SU-DHL-6 (cell line): Measurements from ENCODE around the gene BCAP31.
"Not testable (repeated sequence)": the region's sequence is repeated elsewhere in the genome, so short reads cannot be mapped to it uniquely, and the experiment has no call there.

Experiments used
- H2AFZ ChIP-seq: fragments of 200-600 bp; sonication (generic); 2 replicates; pipeline ENCODE4 v1.6.1; 2014; ENCODE audit warnings: low read depth, mild to moderate bottlenecking, moderate library complexity, mixed read lengths, antibody characterized with exemption, low read length; ENCODE audit not compliant: severe bottlenecking
- H3F3A ChIP-seq: fragments of 200-600 bp; shearing (Covaris generic); 2 replicates; pipeline ENCODE4 v1.6.0; 2016; ENCODE audit warnings: antibody characterized with exemption, mild to moderate bottlenecking; ENCODE audit not compliant: insufficient read depth
- H3K27ac ChIP-seq: fragments of 200-600 bp; sonication (generic); 2 replicates; pipeline ENCODE4 v1.5.1; 2016; ENCODE audit warnings: low read depth, mild to moderate bottlenecking, low read length, moderate library complexity, mixed read lengths
- H3K27me3 ChIP-seq: fragments of 200-600 bp; sonication (generic), shearing (Covaris generic); 2 replicates; pipeline ENCODE4 v1.6.0; 2014; ENCODE audit warnings: mild to moderate bottlenecking, low read length
- H3K36me3 ChIP-seq: fragments of 200-600 bp; sonication (generic); 2 replicates; pipeline ENCODE4 v1.6.1; 2014; ENCODE audit warnings: mild to moderate bottlenecking, low read length, mixed read lengths
- H3K4me2 ChIP-seq: fragments of 300-600, 200-600 bp; shearing (Covaris generic), sonication (generic); 2 replicates; pipeline ENCODE4 v1.6.0; 2014; ENCODE audit warnings: low read length, low read depth, mild to moderate bottlenecking; ENCODE audit not compliant: poor library complexity, severe bottlenecking
- H3K4me3 ChIP-seq: fragments of 200-600 bp; sonication (generic); 2 replicates; pipeline ENCODE4 v1.5.1; 2014; ENCODE audit warnings: antibody characterized with exemption, low read length, mild to moderate bottlenecking, mixed read lengths; ENCODE audit not compliant: insufficient read depth, poor library complexity, severe bottlenecking
- H3K79me2 ChIP-seq: fragments of 200-600 bp; sonication (generic); 2 replicates; pipeline ENCODE4 v1.6.1; 2014; ENCODE audit warnings: mild to moderate bottlenecking, low read length, moderate library complexity; ENCODE audit not compliant: insufficient read depth
- H3K9ac ChIP-seq: fragments of 200-600 bp; sonication (generic); 2 replicates; pipeline ENCODE4 v1.7.0; 2014; ENCODE audit warnings: mild to moderate bottlenecking, low read length
- H3K9me2 ChIP-seq: fragments of 200-600 bp; sonication (generic); replicated peaks from 2 replicates; pipeline ENCODE4 v1.6.1; 2014; ENCODE audit warnings: low read length; ENCODE audit not compliant: insufficient read depth
- H3K9me3 ChIP-seq: fragments of 200-600 bp; sonication (generic); 2 replicates; pipeline ENCODE4 v1.6.1; 2014; ENCODE audit warnings: low read length, mixed read lengths; ENCODE audit not compliant: insufficient read depth
- H4K20me1 ChIP-seq: fragments of 200-600 bp; sonication (generic); 2 replicates; pipeline ENCODE4 v1.6.1; 2014; ENCODE audit warnings: low read depth, mild to moderate bottlenecking, antibody characterized with exemption, low read length, moderate library complexity, mixed read lengths
- CTCF ChIP-seq: fragments of 200-600 bp; sonication (generic); IDR thresholded peaks from one replicate; pipeline ENCODE4 v1.5.1; 2017; ENCODE audit warnings: antibody characterized with exemption, mild to moderate bottlenecking, low read length, moderate library complexity; ENCODE audit not compliant: insufficient read depth, poor library complexity, severe bottlenecking
- EZH2phosphoT487 ChIP-seq: fragments of 200-600 bp; sonication (generic), shearing (Covaris generic); conservative IDR thresholded peaks from 2 replicates; pipeline ENCODE4 v1.6.1; 2018; ENCODE audit warnings: mild to moderate bottlenecking, antibody characterized with exemption, low read length, moderate library complexity, mixed read lengths

BCAP31 gene

GRCh38 chrX:153692003-153692402, 32.2 kb downstream of the BCAP31 start:
- no peak overlapping the region for H3K4me3 ChIP-seq
- H3K9ac ChIP-seq, result no peak overlapping the region
- no peaks in the 10 kb centered on the region for H3K9me3 ChIP-seq
- H3K27me3 ChIP-seq, result no peaks in the 10 kb centered on the region
- no peak overlapping the region for H3K4me2 ChIP-seq
- H3K9me2 ChIP-seq, result no peaks in the 10 kb centered on the region
- no peaks in the 10 kb centered on the region for H3F3A ChIP-seq
- no peak for TF ChIP-seq EZH2phosphoT487
- no peak overlapping the region for H2AFZ ChIP-seq
- no peaks in the 10 kb centered on the region for H4K20me1 ChIP-seq
- H3K27ac ChIP-seq, result no peak overlapping the region
- no peaks in the 10 kb centered on the region for H3K36me3 ChIP-seq
- no peaks in the 10 kb centered on the region for H3K79me2 ChIP-seq

- H3K27me3 ChIP-seq, H3K79me2 ChIP-seq, H3K4me3 ChIP-seq, H3K4me2 ChIP-seq, H3F3A ChIP-seq, H3K9me2 ChIP-seq, H3K27ac ChIP-seq, H4K20me1 ChIP-seq, H3K36me3 ChIP-seq, H2AFZ ChIP-seq, H3K9ac ChIP-seq, H3K9me3 ChIP-seq: not testable (repeated sequence)
Observed at GRCh38 chrX:153691032-153691827, 33.0 kb downstream of the BCAP31 start.

- Histone ChIP-seq H3K9ac (no peak overlapping the region), H2AFZ (no peak overlapping the region), H3K79me2 (no peaks in the 10 kb centered on the region), H3K4me3 (no peak overlapping the region), H3K9me2 (no peaks in the 10 kb centered on the region), H3K9me3 (no peaks in the 10 kb centered on the region), H4K20me1 (no peaks in the 10 kb centered on the region), H3K27ac (no peak overlapping the region), H3K27me3 (no peaks in the 10 kb centered on the region), H3F3A (no peaks in the 10 kb centered on the region), H3K36me3 (no peaks in the 10 kb centered on the region), H3K4me2 (no peak overlapping the region)
- TF ChIP-seq CTCF (no peak), EZH2phosphoT487 (no peak)
Observed at GRCh38 chrX:153690466-153690865, 33.7 kb downstream of the BCAP31 start.

- Histone ChIP-seq H3K9ac (no peak overlapping the region), H3F3A (no peaks in the 10 kb centered on the region), H3K27me3 (no peaks in the 10 kb centered on the region), H3K4me2 (no peak overlapping the region), H4K20me1 (no peaks in the 10 kb centered on the region), H3K4me3 (no peak overlapping the region), H3K79me2 (no peaks in the 10 kb centered on the region), H2AFZ (no peak overlapping the region), H3K36me3 (no peaks in the 10 kb centered on the region), H3K9me2 (no peaks in the 10 kb centered on the region), H3K27ac (no peak overlapping the region), H3K9me3 (no peaks in the 10 kb centered on the region)
- TF ChIP-seq EZH2phosphoT487 (no peak), CTCF (no peak)
Observed at GRCh38 chrX:153689654-153690465, 34.3 kb downstream of the BCAP31 start.
